ENCODE data around the gene FUT9.

Gene FUT9

DNA sequence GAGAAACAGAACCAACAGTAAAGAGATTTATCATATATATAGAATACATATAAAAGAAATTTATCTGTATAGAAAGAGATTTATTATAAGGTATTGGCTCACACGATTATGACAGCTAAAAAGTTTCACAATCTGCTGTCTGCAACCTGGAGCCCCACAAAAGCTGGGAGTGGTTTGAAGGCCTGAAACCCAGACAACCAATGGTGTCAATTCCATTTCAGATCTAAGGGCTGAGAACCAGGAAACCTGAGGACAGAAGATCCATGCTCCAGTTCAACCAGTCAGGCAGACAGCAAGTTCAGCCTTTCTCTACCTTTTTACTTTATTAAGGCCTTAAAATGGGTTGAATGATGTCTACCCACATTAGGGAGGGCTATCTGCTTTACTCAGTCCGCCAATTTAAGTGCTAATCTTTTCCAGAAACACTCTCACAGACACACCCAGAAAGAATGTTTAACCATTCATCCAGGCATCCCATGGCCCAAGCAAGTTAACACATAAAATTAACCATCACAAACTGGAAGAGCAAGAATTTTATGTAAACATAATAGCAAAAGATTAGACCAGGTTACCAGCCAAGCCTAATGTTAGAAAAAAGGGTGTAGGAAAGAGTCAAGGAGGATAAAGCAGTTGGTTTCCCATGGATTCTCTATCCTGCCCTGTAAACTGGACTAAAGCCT is 170.9 kb downstream of the FUT9 start:
- DNase-seq (ENCODE audit: low read depth), result no peak
- no peak overlapping the region for H3K4me3 ChIP-seq (ENCODE audit: low read depth, low read length)
- TF ChIP-seq, protein P1, sequence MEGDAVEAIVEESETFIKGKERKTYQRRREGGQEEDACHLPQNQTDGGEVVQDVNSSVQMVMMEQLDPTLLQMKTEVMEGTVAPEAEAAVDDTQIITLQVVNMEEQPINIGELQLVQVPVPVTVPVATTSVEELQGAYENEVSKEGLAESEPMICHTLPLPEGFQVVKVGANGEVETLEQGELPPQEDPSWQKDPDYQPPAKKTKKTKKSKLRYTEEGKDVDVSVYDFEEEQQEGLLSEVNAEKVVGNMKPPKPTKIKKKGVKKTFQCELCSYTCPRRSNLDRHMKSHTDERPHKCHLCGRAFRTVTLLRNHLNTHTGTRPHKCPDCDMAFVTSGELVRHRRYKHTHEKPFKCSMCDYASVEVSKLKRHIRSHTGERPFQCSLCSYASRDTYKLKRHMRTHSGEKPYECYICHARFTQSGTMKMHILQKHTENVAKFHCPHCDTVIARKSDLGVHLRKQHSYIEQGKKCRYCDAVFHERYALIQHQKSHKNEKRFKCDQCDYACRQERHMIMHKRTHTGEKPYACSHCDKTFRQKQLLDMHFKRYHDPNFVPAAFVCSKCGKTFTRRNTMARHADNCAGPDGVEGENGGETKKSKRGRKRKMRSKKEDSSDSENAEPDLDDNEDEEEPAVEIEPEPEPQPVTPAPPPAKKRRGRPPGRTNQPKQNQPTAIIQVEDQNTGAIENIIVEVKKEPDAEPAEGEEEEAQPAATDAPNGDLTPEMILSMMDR (IDR thresholded peaks at IDR 0.05; ENCODE audit: low read depth, low read length), result no peak
- TF ChIP-seq POLR2A (IDR thresholded peaks at IDR 0.05; ENCODE audit: extremely low read depth, insufficient read length) (no peak), MYC (IDR thresholded peaks at IDR 0.05; ENCODE audit: low read depth, low read length) (no peak)
- TF ChIP-seq, protein P2, sequence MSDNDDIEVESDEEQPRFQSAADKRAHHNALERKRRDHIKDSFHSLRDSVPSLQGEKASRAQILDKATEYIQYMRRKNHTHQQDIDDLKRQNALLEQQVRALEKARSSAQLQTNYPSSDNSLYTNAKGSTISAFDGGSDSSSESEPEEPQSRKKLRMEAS (IDR thresholded peaks at IDR 0.05; ENCODE audit: low read depth, low read length), result no peak

DNA sequence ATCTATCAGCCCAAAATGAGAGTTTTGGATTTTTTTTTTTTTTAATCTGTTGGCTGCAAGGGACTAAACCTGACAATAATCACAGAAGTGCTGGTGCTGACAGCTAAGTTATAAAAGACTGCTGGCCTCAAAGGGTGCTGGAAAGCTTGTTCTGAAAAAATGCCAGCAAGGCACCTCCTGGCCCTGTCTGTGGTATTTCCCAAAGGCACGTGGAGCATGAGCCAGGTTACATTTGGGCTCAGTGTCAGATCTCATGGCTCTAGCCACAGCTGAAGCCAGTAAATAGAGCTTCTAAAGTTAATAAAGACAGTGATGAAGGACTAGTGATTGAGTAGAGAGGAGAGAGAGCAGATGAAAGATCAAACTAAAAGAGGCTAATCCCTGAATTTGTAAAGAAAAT is 178.9 kb downstream of the FUT9 start:
- no peak for DNase-seq (ENCODE audit: low read depth)
- no peak overlapping the region for H3K4me3 ChIP-seq (ENCODE audit: low read depth, low read length)
- TF ChIP-seq, protein P1 (IDR thresholded peaks at IDR 0.05; ENCODE audit: low read depth, low read length), result no peak
- TF ChIP-seq, protein P2 (IDR thresholded peaks at IDR 0.05; ENCODE audit: low read depth, low read length), result no peak
- no peak for TF ChIP-seq POLR2A (IDR thresholded peaks at IDR 0.05; ENCODE audit: extremely low read depth, insufficient read length)
- TF ChIP-seq MYC (IDR thresholded peaks at IDR 0.05; ENCODE audit: low read depth, low read length), result no peak

DNA sequence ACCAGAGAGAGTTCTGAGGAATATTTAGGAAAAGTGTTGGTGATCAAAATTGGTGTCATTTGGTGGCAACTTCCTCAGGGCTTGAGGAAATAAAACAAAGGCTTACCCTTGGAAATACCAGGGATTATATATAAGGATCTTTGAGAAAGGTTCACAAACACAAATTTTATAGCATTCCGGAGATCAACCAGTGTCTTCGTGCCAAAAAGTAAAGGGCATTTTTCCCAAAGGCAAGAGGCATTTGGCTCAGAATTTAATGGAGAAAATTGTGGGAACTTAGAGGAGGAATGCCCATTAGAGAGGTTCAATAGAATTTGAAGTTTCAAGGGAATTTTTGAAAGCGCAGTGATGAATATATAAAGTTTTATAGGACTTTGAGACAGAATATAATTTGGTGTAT is 179.5 kb downstream of the FUT9 start:
- no peak for DNase-seq (ENCODE audit: low read depth)
- no peak for TF ChIP-seq POLR2A (IDR thresholded peaks at IDR 0.05; ENCODE audit: extremely low read depth, insufficient read length)
- TF ChIP-seq, protein P1 (IDR thresholded peaks at IDR 0.05; ENCODE audit: low read depth, low read length), result no peak
- no peak for TF ChIP-seq MYC (IDR thresholded peaks at IDR 0.05; ENCODE audit: low read depth, low read length)
- TF ChIP-seq, protein P2 (IDR thresholded peaks at IDR 0.05; ENCODE audit: low read depth, low read length), result no peak
- no peak overlapping the region for H3K4me3 ChIP-seq (ENCODE audit: low read depth, low read length)

DNA sequence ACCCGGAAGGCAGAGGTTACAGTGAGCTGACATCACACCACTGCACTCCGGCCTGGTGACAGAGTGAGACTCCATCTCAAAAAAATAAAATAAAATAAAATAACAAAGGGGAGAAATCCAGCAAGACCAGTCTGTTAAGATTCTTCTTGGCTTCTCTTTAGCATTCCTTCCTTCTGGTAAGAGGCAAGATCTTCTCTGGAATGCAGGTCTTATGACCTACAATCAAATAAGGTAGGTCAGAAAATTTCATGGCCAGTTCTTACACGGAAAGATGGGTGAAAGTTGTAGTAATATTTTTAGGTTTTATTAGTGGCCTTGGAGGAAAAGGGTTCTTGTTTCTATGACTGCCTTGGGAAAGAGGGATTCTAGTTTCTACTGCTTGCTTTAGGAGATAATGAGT is 180.9 kb downstream of the FUT9 start:
- DNase-seq (ENCODE audit: low read depth), result no peak
- no peak overlapping the region for H3K4me3 ChIP-seq (ENCODE audit: low read depth, low read length)
- TF ChIP-seq, protein P1 (IDR thresholded peaks at IDR 0.05; ENCODE audit: low read depth, low read length), result no peak
- TF ChIP-seq MYC (IDR thresholded peaks at IDR 0.05; ENCODE audit: low read depth, low read length), result no peak
- TF ChIP-seq, protein P2 (IDR thresholded peaks at IDR 0.05; ENCODE audit: low read depth, low read length), result no peak

DNA sequence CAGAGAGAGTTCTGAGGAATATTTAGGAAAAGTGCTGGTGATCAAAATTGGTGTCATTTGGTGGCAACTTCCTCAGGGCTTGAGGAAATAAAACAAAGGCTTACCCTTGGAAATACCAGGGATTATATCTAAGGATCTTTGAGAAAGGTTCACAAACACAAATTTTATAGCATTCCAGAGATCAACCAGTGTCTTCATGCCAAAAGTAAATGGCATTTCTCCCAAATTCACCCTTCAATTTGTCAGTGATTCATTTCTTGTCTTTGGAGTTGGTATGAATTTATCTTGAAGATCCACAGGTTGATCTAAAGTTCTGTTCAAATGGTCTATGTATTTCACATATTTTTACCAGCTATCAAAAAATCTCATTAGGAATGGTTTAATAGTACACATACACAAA is 181.5 kb downstream of the FUT9 start:
- no peak overlapping the region for H3K4me3 ChIP-seq (ENCODE audit: low read depth, low read length)
- TF ChIP-seq, protein P2 (IDR thresholded peaks at IDR 0.05; ENCODE audit: low read depth, low read length), result no peak
- TF ChIP-seq, protein P1 (IDR thresholded peaks at IDR 0.05; ENCODE audit: low read depth, low read length), result no peak
- TF ChIP-seq MYC (IDR thresholded peaks at IDR 0.05; ENCODE audit: low read depth, low read length) (no peak), POLR2A (IDR thresholded peaks at IDR 0.05; ENCODE audit: extremely low read depth, insufficient read length) (no peak)
- DNase-seq (ENCODE audit: low read depth), result no peak
